CD4-positive, CD25-positive, alpha-beta regulatory T cell (primary cell): ENCODE results near the gene OCEL1. TPM values are rescaled to one million over a fixed set of nuclear protein-coding genes. Genes with fewer than 3 reads are reported as not detected.
"Not testable (repeated sequence)": the region's sequence is repeated elsewhere in the genome, so short reads cannot be mapped to it uniquely, and the experiment has no call there.

Experiments used
- ATAC-seq, 2 donors: fragments of 150-1000 bp; cut with Tn5 transposase; one replicate each; pipeline ENCODE4 v1.10.0; 2021; ENCODE audit warnings: low read depth in 2 of 2, moderate number of reproducible peaks in 2 of 2, moderate library complexity in 1 of 2
- DNase-seq, 3 donors: peaks; one replicate each; pipeline versions ENCODE4 v3.0.0 to v3.0.0-alpha.2; 2012 to 2022; ENCODE audit warnings: mixed read lengths in 1 of 3
- H3K27ac ChIP-seq: one replicate; pipeline ENCODE4 v1.7.0; 2013; ENCODE audit warnings: mild to moderate bottlenecking, low read length; ENCODE audit not compliant: insufficient read depth, poor library complexity, severe bottlenecking
- H3K27me3 ChIP-seq: one replicate; pipeline ENCODE4 v1.7.0; 2013; ENCODE audit warnings: low read length; ENCODE audit not compliant: control insufficient read depth, insufficient read depth
- H3K36me3 ChIP-seq: one replicate; pipeline ENCODE4 v1.7.0; 2013; ENCODE audit warnings: mild to moderate bottlenecking, low read length, moderate library complexity; ENCODE audit not compliant: control insufficient read depth, insufficient read depth
- H3K4me1 ChIP-seq: 2 replicates; pipeline ENCODE4 v1.7.0; 2013; ENCODE audit warnings: mild to moderate bottlenecking, low read length; ENCODE audit not compliant: insufficient read depth, control insufficient read depth, poor library complexity, severe bottlenecking
- H3K4me3 ChIP-seq: one replicate; pipeline ENCODE4 v1.7.0; 2013; ENCODE audit warnings: low read depth, mild to moderate bottlenecking, low read length, moderate library complexity
- H3K9me3 ChIP-seq, 2 experiments: 1 replicate in 1 of 2; 2 replicates in 1 of 2; pipeline ENCODE4 v1.7.0; 2013; ENCODE audit warnings: low read length in 2 of 2, mild to moderate bottlenecking in 1 of 2, moderate library complexity in 1 of 2; ENCODE audit not compliant: control insufficient read depth in 2 of 2
- H3K27ac Mint-ChIP-seq, 3 donors: one replicate each; pipeline ENCODE4 v1.8.0; 2020 to 2022; ENCODE audit warnings: mild to moderate bottlenecking in 3 of 3, mixed read lengths in 3 of 3, moderate library complexity in 2 of 3
- H3K27me3 Mint-ChIP-seq: one replicate; pipeline ENCODE4 v1.8.0; 2022; ENCODE audit warnings: mild to moderate bottlenecking, mixed read lengths
- H3K36me3 Mint-ChIP-seq: one replicate; pipeline ENCODE4 v1.8.0; 2020; ENCODE audit warnings: mixed read lengths
- H3K4me1 Mint-ChIP-seq, 4 donors: one replicate each; pipeline ENCODE4 v1.8.0; 2020 to 2022; ENCODE audit warnings: mixed read lengths in 4 of 4, mild to moderate bottlenecking in 1 of 4
- H3K4me3 Mint-ChIP-seq, 4 donors: one replicate each; pipeline ENCODE4 v1.8.0; 2020 to 2022; ENCODE audit warnings: mild to moderate bottlenecking in 4 of 4, mixed read lengths in 4 of 4, moderate library complexity in 3 of 4
- H3K9me3 Mint-ChIP-seq, 7 donors: one replicate each; pipeline ENCODE4 v1.8.0; 2020 to 2022; ENCODE audit warnings: mixed read lengths in 7 of 7, mild to moderate bottlenecking in 3 of 7, moderate library complexity in 2 of 7
- polyA plus RNA-seq, 4 donors: library from polyadenylated mRNA; unstranded; fragments of 300-500 nt; fragmentation: Illumina TruSeq; gene quantifications; one replicate each; pipeline ENCODE4 v1.2.3, GENCODE V29; 2021
- total RNA-seq: library from RNA; stranded (reverse); gene quantifications from one replicate; pipeline ENCODE4 v1.2.3, GENCODE V29; 2022

The OCEL1 gene
- total and polyA plus RNA-seq, 5 donors from 2014 or later = 23.3 to 51.0 (median 46.7) TPM

DNA sequence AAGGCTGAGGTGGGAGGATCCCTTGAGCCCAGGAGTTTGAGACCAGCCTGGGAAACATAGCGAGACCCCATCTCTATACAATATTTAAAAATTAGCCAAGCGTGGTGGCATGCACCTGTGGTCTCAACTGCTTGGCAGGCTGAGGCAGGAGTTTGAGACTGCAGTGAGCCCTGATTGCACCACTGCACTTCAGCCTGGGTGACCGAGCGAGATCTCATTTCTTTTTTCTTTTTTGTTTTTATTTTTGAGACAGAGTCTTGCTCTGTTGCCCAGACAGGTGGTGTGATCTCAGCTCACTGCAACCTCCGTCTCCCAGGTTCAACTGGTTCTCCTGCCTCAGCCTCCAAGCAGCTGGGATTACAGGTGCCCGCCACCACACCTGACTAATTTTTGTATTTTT, 34.3 kb upstream of the OCEL1 start:
- H3K27me3 Mint-ChIP-seq, H3K4me1 Mint-ChIP-seq, H3K4me1 ChIP-seq, H3K9me3 ChIP-seq, H3K27ac Mint-ChIP-seq, H3K4me3 Mint-ChIP-seq, H3K27ac ChIP-seq, H3K27me3 ChIP-seq, H3K9me3 Mint-ChIP-seq, ATAC-seq, H3K4me3 ChIP-seq, DNase-seq: not testable (repeated sequence)
- peaks cover 72% of the 10 kb centered on the region for H3K36me3 ChIP-seq
- peaks cover 19% of the 10 kb centered on the region for H3K36me3 Mint-ChIP-seq

DNA sequence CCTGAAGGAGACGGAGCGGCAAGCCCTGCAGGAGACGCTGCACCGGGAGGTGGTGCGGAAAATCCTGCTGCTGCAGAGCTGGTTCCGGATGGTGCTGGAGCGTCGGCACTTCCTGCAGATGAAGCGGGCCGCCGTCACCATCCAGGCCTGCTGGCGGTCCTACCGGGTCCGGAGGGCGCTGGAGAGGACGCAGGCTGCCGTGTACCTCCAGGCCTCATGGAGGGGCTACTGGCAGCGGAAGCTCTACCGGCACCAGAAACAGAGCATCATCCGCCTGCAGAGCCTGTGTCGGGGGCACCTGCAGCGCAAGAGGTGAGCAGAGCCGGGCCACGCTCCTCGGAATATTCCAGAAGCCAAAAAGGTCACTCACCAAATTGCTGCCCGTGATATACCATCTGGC, 33.3 kb upstream of the OCEL1 start:
- peaks cover 0 to 2% (median 1%) of the 10 kb centered on the region in 4 donors for H3K4me1 Mint-ChIP-seq
- no peaks in the 10 kb centered on the region for H3K9me3 ChIP-seq
- H3K27ac Mint-ChIP-seq = no peak overlapping the region
- H3K9me3 Mint-ChIP-seq = no peaks in the 10 kb centered on the region
- no peak for ATAC-seq
- no peaks in the 10 kb centered on the region for H3K27me3 ChIP-seq
- peaks cover 73% of the 10 kb centered on the region for H3K36me3 ChIP-seq
- H3K27ac ChIP-seq = no peak overlapping the region
- no peak overlapping the region for H3K4me3 Mint-ChIP-seq
- no peak for DNase-seq
- H3K4me3 ChIP-seq = no peak overlapping the region
- no peaks in the 10 kb centered on the region for H3K4me1 ChIP-seq
- H3K27me3 Mint-ChIP-seq = no peaks in the 10 kb centered on the region
- H3K36me3 Mint-ChIP-seq = peaks cover 29% of the 10 kb centered on the region

GRCh38 chr19:17194608-17195007, 31.4 kb upstream of the OCEL1 start:
- Mint-ChIP-seq H3K9me3 (no peaks in the 10 kb centered on the region), H3K4me3 (no peak overlapping the region), H3K27ac (no peak overlapping the region), H3K36me3 (peaks cover 36% of the 10 kb centered on the region), H3K4me1 (peaks cover 0 to 2% (median 1%) of the 10 kb centered on the region in 4 donors), H3K27me3 (no peaks in the 10 kb centered on the region)
- H3K27me3 ChIP-seq = no peaks in the 10 kb centered on the region
- no peak overlapping the region for H3K4me3 ChIP-seq
- ATAC-seq = no peak
- H3K9me3 ChIP-seq = no peaks in the 10 kb centered on the region
- H3K36me3 ChIP-seq = peaks cover 70% of the 10 kb centered on the region
- DNase-seq = no peak
- no peaks in the 10 kb centered on the region for H3K4me1 ChIP-seq
- no peak overlapping the region for H3K27ac ChIP-seq

DNA sequence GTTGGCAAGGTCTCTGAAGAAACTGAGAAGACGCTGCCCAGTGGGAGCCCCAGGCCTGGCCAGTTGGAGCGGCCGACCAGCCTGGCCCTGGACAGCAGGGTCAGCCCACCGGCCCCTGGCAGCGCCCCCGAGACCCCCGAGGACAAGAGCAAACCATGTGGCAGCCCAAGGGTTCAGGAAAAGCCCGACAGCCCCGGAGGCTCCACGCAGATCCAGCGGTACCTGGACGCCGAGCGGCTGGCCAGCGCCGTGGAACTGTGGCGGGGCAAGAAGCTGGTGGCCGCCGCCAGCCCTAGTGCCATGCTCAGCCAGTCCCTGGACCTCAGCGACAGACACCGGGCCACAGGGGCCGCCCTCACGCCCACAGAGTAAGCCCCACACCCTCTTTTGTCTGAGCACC, 30.9 kb upstream of the OCEL1 start:
- ATAC-seq = no peak
- Mint-ChIP-seq H3K4me1 (peaks cover 0 to 2% (median 1%) of the 10 kb centered on the region in 4 donors), H3K9me3 (no peaks in the 10 kb centered on the region), H3K27me3 (no peaks in the 10 kb centered on the region), H3K4me3 (no peak overlapping the region), H3K36me3 (peaks cover 38% of the 10 kb centered on the region), H3K27ac (no peak overlapping the region)
- Histone ChIP-seq H3K4me1 (no peaks in the 10 kb centered on the region), H3K36me3 (peaks cover 71% of the 10 kb centered on the region), H3K4me3 (no peak overlapping the region), H3K27me3 (no peaks in the 10 kb centered on the region), H3K9me3 (no peaks in the 10 kb centered on the region), H3K27ac (no peak overlapping the region)
- no peak for DNase-seq

- Histone ChIP-seq H3K4me1 (no peaks in the 10 kb centered on the region), H3K36me3 (peaks cover 72% of the 10 kb centered on the region), H3K27me3 (no peaks in the 10 kb centered on the region), H3K4me3 (no peak overlapping the region), H3K9me3 (no peaks in the 10 kb centered on the region), H3K27ac (no peak overlapping the region)
- H3K27ac Mint-ChIP-seq = no peak overlapping the region
- H3K27me3 Mint-ChIP-seq = no peaks in the 10 kb centered on the region
- H3K4me3 Mint-ChIP-seq = no peak overlapping the region
- DNase-seq (no peak), ATAC-seq (no peak)
- H3K36me3 Mint-ChIP-seq = peaks cover 36% of the 10 kb centered on the region
- peaks cover 0 to 2% (median 1%) of the 10 kb centered on the region in 4 donors for H3K4me1 Mint-ChIP-seq
- no peaks in the 10 kb centered on the region for H3K9me3 Mint-ChIP-seq
Observed at GRCh38 chr19:17196610-17197009, 29.4 kb upstream of the OCEL1 start.

DNA sequence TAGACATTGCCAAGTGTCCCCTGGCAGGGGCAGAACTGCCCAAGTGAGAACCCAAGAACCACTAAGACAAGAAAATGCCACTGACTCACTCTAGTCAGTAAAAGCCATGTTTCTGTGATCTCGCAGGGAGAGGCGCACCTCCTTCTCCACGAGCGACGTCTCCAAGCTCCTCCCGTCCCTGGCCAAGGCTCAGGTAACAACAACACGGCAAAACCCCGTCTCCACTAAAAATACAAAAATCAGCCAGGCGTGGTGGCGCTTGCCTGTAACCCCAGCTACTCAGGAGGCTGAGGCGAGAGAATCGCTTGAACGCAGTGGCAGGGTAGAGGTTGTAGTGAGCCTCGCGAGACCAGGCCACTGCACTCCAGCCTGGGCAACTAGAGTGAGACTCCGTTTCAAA, 28.4 kb upstream of the OCEL1 start:
- H3K27me3 ChIP-seq = no peaks in the 10 kb centered on the region
- H3K9me3 ChIP-seq = no peaks in the 10 kb centered on the region
- no peaks in the 10 kb centered on the region for H3K4me1 ChIP-seq
- peaks cover 77% of the 10 kb centered on the region for H3K36me3 ChIP-seq
- H3K27ac ChIP-seq = no peak overlapping the region
- H3K4me3 ChIP-seq = no peak overlapping the region
- Mint-ChIP-seq H3K27ac (peak overlapping the region in 1 of 3 donors; percentile 70), H3K27me3 (no peaks in the 10 kb centered on the region), H3K9me3 (no peaks in the 10 kb centered on the region), H3K36me3 (peaks cover 46% of the 10 kb centered on the region), H3K4me3 (no peak overlapping the region), H3K4me1 (peaks cover 0 to 4% (median 1%) of the 10 kb centered on the region in 4 donors)
- ATAC-seq (no peak), DNase-seq (no peak)

GRCh38 chr19:17200408-17201079, 25.5 kb upstream of the OCEL1 start:
- H3K4me1 ChIP-seq = no peaks in the 10 kb centered on the region
- H3K4me1 Mint-ChIP-seq = peaks cover 0 to 4% (median 2%) of the 10 kb centered on the region in 4 donors
- ATAC-seq = no peak
- H3K36me3 ChIP-seq = peaks cover 62% of the 10 kb centered on the region
- H3K27me3 ChIP-seq = no peaks in the 10 kb centered on the region
- H3K4me3 ChIP-seq = no peak overlapping the region
- H3K4me3 Mint-ChIP-seq = no peak overlapping the region
- H3K9me3 ChIP-seq = no peaks in the 10 kb centered on the region
- peak overlapping the region in 1 of 3 donors; percentile 60 for H3K27ac Mint-ChIP-seq
- H3K36me3 Mint-ChIP-seq = peaks cover 56% of the 10 kb centered on the region
- no peak overlapping the region for H3K27ac ChIP-seq
- DNase-seq = no peak
- no peaks in the 10 kb centered on the region for H3K9me3 Mint-ChIP-seq
- no peaks in the 10 kb centered on the region for H3K27me3 Mint-ChIP-seq

GRCh38 chr19:17202249-17202648, 23.8 kb upstream of the OCEL1 start:
- peak in 1 of 2 donors; percentile 12 for ATAC-seq
- no peaks in the 10 kb centered on the region for H3K27me3 ChIP-seq
- no peak overlapping the region for H3K27ac ChIP-seq
- H3K36me3 ChIP-seq = peaks cover 61% of the 10 kb centered on the region
- peaks cover 45% of the 10 kb centered on the region for H3K36me3 Mint-ChIP-seq
- H3K4me3 Mint-ChIP-seq = no peak overlapping the region
- no peaks in the 10 kb centered on the region for H3K4me1 ChIP-seq
- no peaks in the 10 kb centered on the region for H3K27me3 Mint-ChIP-seq
- H3K9me3 ChIP-seq = no peaks in the 10 kb centered on the region
- H3K4me1 Mint-ChIP-seq = peaks cover 0 to 2% (median under 1%) of the 10 kb centered on the region in 4 donors
- no peak overlapping the region for H3K4me3 ChIP-seq
- H3K27ac Mint-ChIP-seq = peak overlapping the region in 1 of 3 donors; percentile 46
- peak in 1 of 3 donors; percentile 34 for DNase-seq
- H3K9me3 Mint-ChIP-seq = no peaks in the 10 kb centered on the region
